C1 segment of cervical spinal cord (tissue), 14 donors: Measurements from ENCODE around the gene SSR1.
A peak's percentile ranks its signal among the peaks of the same experiment; 100 is the strongest.
"Not testable (repeated sequence)": the region's sequence is repeated elsewhere in the genome, so short reads cannot be mapped to it uniquely, and the experiment has no call there.

ENCODE experiments used
- DNase-seq, 14 donors: peaks; one replicate each; lab custom pipeline; 2025; lab: John Stamatoyannopoulos, UW

SSR1 gene

DNA sequence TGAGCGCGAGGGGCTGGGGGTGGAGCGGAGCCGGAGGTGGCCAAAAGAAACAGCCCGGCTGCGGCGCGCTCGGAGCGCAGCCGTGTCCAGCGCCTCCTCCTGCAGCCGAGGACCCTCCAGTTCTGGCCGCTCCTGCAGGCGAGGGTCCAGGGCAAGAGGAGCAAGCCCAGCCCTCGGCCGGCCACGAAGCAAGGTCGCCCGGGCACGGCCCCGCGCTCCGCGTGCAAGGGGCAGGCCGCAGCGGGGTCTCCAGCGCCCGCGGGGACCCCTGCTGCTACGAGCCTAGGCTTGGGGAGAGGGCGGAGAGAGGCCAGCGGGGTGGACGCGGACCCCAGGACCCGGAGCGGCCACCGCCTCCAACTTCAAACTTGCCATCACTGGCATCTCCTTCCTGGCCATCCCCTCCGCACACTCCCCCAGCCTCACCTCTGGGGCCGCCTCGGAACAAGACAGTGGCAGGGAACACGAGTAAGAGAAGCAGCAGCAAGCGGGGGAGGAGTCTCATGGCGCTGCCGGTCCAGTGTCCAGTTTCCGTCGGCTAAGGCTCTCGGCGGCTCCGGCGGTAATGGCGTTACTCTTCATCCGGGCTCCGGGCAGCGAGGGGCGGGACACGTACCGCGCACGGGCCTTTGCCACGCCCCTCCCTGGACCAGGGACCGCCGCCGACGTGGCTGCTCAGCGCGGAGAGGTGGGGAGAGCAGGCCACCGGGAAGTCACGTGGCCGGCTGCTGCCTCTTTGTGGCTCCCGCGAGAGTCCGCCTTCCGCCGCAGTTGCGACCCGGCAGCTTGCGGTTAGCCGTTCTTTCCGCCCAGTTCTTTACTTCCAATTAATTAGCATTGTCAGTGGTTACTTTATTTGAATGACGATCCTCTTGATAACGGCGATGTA is at the start of gene SSR1:
SSR1 (minus strand) TSS at position 584 of the 889 bp plus-strand sequence; CDS start at position 505, 79 bp downstream.
- peak; percentile 64 to 97 (median 95) for DNase-seq

GRCh38 chr6:7351916-7352315 is 38.9 kb upstream of the SSR1 start:
- DNase-seq: not testable (repeated sequence)

- DNase-seq: not testable (repeated sequence)
Measured at GRCh38 chr6:7350591-7350990, 37.6 kb upstream of the SSR1 start.

DNA sequence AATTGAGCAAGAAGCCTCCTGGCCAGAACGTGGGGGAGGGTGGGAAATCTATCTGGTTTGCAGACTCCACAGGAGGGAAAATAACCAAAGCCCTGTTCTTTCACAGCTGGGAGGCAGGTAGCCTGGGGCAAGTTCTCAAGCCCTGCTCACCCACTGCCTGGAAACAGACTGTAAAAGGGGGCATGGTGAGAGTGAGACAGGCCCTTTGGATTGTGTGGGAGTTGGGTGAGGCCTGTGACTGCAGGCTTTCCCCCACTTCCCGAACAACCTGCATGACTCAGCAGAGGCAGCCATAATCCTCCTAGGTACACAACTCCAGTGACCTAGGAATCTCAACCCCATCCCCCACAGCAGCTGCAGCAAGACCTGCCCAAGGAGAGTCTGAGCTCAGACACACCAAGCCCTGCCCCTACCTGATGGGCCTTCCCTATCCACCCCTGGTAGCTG is 34.6 kb upstream of the SSR1 start:
- not testable (repeated sequence) for DNase-seq

DNA sequence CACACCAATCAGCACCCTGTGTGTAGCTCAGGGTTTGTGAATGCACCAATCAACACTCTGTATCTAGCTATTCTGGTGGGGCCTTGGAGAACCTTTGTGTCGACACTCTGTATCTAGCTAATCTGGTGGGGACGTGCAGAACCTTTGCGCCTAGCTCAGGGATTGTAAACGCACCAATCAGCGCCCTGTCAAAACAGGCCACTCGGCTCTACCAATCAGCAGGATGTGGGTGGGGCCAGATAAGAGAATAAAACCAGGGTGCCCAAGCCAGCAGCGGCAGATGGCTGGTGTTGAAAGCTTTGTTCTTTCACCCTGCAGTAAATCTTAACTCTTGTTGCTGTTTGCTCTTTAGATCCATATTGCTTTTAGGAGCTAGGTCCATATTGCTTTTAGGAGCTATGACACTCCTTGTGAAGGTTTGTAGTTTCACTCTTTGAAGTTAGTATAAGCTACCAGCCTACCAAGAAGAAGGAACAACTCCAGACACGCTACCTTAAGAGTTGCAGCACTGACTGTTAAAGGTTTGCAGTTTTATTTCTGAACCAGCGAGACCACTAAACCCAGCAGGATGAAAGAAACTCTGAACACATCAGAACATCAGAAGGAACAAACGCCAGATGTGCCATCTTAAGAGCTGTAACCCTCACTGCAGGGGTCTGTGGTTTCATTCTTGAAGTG is 31.9 kb upstream of the SSR1 start:
- DNase-seq: not testable (repeated sequence)

DNA sequence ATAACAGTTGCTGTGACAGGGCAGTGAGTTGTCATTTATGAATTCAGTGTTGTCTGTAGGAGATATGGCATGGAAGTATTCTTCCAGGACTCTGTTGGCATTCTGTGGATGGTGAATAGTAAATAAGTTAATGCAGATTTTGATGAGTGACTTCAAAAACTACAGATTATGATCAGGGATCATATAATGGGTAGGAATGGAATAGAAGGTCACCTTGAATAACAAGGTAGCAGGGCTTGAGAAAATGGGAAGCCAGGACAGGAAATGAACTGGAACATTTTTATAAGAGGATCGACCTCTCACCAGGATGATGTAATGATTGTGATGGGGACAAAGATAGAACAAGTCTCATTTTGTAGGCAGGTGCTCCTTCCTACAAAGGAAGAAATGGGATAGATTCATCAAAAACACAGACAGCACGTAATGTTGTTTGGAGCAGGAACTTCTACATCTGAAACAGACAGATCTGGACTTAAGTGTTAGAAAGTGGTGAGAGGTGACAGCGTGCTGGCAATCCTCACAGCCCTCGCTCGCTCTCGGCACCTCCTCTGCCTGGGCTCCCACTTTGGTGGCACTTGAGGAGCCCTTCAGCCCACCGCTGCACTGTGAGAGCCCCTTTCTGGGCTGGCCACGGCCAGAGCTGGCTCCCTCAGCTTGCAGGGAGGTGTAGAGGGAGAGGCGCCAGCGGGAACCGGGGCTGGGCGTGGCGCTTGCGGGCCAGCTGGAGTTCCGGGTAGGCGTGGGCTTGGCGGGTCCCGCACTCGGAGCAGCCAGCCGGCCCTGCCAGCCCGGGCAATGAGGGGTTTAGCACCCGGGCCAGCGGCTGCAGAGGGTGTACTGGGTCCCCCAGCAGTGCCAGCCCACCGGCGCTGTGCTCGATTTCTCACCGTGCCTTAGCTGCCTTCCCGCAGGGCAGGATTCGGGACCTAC is 30.8 kb upstream of the SSR1 start:
- DNase-seq: no peak

DNA sequence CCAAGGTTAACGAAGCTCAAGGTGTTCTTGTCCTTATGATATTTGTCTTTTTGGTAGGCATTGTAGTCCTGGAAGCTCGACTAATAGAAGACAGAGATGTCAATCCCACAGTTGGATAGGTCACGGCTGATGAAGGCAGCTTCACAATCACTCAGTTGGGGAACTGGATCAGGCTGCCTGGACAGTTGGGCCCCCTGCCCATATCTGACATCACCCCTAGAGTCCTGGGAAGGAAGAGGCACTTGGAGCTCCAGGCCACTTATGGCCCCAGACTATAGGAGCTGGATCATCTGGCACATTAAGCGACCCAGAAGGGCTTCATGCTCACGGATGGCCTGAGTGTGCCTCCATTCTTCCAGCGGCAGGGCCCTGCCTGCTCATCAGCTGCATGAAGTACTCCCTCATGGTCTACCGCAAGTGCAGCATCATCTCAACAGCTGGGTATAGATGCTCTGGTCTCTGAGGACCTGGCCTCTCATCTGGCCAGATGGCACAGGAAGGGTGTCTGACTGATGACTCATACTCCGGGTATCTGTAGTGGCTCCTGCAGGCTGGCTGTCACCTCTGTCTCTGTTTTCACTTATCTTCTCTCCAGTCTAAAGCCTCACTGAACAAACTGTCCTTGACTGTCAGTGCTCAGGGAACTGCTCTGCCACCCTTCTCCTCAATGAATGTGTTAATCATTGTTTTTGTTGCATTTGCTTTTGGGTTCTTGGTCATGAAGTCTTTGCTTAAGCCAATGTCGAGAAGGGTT is 29.2 kb upstream of the SSR1 start:
- no peak for DNase-seq

DNA sequence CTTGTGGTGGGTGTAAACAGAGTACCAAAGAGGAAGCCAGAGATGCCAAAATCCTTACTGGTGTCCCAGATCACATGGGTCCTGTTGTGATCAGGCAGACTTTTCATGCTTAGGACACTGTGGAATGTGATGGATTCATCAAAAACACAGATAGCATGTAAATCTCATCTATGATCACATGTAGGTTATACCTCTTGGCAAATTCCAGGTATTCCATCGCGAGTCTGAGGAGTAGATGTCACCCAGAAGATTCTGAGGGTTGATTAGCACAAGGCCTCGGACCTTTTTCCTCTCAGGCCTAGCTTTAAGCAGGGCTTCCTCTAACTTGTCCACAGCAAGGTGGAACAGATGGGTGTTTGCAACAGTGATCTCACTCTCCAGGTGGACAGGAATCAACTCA is 28.3 kb upstream of the SSR1 start:
- no peak for DNase-seq

- not testable (repeated sequence) for DNase-seq
Measured at GRCh38 chr6:7339007-7339732, 26.2 kb upstream of the SSR1 start.

DNA sequence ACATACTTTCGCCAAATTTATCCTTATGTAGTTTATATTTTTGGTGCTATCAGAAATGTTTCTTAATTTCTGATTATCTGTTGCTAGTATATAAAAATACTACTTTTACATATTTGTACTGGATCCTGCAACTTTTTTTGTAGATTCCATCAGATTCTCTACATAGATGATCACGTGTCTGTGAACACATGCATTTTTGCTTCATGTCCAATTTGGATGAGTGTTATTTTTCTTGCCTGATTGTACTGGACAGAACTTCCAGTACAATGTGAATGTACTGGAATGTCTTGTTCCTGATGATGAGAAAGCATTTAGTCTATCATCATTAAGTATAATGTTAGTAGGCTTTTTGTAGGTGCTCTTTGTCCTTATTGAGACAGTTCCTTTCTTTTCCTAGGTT is 25.0 kb upstream of the SSR1 start:
- no peak for DNase-seq

DNA sequence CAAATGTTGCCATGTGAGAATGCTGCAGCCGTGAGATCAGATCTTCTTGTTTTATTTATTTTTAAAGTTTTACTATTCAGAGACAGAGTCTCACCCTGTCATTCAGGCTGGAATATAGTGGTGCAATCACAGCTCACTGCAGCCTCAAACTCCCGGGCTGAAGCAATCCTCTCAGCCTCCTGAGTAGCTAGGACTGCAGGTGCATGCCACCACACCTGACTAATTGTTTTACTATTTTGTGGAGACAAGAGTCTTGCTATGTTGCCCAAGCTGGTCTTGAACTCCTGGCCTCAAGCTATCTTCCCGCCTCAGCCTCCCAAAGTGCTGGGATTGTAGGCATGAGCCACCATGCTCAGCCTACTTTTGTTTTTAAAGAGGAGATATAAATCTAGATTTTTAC is 22.5 kb upstream of the SSR1 start:
- DNase-seq: no peak

- no peak for DNase-seq
Measured at GRCh38 chr6:7334685-7335084, 21.7 kb upstream of the SSR1 start.

DNA sequence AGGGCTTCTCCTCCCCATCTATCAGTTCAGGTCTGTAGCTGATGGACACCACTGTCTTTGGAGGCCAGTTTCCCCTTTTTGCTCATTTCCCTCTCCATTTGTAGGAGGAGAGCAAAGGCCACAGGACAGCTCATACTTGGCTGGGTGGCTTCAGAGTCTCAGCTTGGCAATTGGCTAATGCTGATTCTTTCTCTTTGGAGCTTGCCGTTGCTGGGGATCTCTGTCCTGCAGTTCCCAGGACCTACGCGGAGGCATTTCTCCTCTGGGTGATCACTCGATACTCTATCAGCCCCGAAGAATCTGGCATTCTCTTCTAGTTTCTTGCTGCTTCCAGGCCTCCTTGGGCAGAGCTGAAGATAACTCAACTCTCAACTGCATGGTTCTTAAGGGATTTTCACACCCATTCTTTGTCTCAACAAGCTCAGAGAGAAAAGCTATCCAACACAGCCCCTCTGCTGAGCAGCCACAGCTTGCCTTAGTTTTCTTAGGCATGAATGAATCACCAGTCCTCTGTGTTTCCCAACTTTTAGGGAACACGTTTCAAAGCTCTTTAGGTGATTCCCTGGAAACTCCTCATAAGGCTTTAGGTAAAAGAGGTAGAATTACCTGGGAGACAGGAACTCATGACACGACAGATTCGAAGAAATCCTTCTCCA is 19.2 kb upstream of the SSR1 start:
- no peak for DNase-seq

DNA sequence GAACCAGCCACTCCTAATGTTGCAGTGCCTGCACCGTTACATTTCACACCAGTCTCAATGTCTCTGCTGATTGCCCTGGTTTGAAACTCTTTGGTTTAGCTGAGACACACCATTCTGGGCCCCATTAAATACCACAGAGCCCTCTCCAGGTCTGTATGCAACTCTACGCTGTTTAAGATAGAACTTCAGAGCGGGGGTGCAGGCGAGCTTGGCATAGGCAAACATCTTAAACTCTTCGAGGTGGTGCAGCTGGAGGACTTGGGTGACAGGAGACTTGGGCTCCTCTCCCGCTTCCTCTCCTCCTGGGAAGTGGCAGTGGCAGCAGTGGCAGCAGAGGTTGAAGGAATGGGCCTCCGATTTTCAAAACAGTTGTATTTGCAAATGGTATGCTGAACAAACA is 18.5 kb upstream of the SSR1 start:
- DNase-seq: no peak

DNA sequence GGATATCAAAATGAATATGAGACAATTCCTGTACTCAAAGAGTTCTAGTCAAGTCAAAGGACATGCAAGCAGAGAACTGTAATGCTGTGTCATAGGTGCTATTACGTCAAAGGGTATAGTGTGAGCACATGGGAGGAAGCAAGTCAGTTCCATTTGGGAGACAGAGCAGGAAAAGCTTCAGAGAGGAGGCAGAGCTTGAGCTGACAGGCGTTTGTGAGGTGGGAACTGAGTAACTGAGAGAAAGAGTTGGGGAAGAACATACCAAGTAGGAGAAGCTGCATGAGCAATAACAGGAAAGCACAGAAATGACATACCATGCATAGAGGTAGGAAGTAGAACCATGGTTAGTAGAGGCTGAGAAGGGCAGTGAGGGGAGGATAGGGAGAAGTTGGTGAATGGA is 15.2 kb upstream of the SSR1 start:
- no peak for DNase-seq

DNA sequence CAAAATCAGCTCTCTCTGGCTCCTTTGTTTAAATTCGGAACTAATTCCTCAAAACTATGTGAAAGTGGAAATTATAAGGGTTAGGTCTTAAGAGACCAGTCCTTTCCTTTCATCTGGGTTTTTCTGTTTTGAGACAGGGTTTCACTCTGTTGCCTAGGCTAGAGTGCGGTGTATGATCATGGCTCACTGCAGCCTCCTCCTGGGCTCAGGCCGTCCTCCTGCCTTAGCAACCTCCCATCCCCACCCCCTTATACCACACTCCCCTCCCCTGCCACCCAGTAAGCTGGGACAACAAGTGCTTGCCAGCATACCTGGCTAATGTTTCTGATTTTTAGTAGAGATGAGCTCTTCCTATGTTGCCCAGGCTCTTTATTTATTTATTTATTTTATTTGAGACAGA is 12.8 kb upstream of the SSR1 start:
- no peak for DNase-seq

DNA sequence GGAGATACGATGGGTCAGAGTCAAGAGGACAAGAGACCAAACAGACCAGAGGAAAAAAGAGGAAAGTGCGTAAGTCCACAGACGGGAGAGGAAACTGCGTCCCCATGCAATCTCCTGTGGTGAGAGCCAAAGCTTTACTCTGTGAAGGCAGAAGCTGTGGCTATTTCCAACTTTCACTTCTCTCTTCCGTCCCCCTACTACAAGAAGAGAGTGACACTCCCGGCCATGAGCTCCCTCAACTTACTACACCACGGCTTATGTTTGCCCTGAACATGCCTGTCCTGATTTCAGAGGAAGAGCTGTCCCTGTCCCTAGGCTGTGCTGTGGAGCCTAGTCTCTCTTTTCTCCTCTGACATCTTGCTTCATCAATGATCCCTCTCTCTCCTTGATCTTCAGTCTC is 11.5 kb upstream of the SSR1 start:
- peak in 8 of 14 donors; percentile 3 to 53 (median 25) for DNase-seq

DNA sequence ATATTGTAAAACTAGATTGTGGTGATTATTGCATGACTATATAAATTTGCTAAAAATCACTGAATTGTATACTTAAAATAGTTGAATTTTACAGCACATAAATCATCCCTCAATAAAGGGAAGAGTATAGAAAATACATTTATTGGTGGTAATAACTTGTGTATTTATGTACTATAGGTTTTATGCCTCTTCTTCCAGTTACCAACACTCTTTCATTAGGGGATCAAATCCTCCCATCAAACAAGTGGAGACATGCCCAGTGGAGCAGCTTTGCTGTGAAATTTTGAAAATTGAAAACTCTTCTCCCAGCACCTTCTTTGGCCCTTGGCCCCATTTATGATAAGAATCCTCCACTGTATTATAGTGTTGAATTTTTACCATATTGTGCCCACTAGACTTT is 10.1 kb upstream of the SSR1 start:
- DNase-seq: no peak

GRCh38 chr6:7321866-7322265 is 8.9 kb upstream of the SSR1 start:
- not testable (repeated sequence) for DNase-seq

DNA sequence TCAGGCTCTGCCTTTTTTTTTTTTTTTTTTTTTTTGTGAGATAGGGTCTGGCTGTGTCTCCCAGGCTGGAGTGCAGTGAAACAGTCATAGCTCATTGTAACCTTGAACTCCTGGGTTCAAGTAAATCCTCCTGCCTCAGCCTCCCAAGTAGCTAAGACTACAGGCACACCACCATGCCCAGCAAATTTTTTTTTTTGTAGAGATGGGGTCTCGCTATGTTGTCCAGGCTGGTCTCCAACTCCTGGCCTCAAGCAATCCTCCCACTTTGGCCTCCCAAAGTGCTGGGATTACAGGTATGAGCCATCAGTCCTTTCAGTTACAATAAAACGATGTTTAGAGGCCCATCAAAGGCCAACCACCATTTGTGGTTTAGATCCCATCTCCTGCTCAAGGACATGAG is 6.4 kb upstream of the SSR1 start:
- DNase-seq: not testable (repeated sequence)
